Stimulated activated CD8-positive, alpha-beta memory T cell treated with anti-CD3 and anti-CD28 coated beads, Interleukin-4, amount 100 ng/mL, for 4 hours (primary cell): ENCODE measurements around the gene GARNL3.

Experiments used
- DNase-seq, 2 donors: peaks; one replicate each; pipeline ENCODE4 v3.0.0-alpha.2; 2020; ENCODE audit warnings: low read depth in 2 of 2, low spot score in 1 of 2

The GARNL3 gene

DNA sequence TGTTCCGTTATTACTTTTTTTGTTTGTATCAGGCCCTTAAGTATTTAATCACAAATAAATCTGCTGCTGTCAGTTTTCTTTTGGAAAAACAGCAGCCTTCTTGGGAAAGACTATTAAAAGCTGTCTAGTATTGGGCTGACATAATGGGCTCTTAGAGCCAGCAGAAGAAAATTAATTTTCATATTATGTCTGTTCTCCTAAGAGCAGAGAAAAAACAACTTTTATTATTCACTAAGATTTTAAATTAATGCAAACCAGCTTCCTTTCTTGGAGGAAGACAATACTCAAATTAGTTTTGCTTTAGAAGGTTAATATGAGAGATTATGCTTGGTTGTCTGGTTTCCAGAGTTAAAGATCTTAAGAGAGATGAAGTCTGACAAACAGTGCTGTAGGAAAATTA, 30.6 kb upstream of the GARNL3 start:
- no peak for DNase-seq

DNA sequence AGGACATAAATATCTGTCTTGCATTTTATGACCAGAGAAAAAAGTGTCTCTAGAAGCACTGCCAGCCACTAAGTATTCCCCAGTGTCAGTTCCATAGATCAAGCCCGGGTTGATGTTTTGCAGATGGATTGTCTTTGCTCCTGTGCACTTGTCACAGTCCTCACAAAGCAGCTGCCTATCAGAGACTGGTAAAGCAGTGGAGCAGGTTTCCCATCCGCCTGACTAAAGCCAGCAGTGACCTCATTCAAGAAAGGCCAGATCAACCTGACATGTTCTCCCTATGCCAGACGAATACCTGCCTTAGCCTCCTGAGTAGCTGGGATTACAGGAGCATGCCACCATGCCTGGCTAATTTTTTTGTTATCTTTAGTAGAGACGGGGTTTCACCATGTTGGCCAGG, 26.8 kb upstream of the GARNL3 start:
- DNase-seq = no peak

DNA sequence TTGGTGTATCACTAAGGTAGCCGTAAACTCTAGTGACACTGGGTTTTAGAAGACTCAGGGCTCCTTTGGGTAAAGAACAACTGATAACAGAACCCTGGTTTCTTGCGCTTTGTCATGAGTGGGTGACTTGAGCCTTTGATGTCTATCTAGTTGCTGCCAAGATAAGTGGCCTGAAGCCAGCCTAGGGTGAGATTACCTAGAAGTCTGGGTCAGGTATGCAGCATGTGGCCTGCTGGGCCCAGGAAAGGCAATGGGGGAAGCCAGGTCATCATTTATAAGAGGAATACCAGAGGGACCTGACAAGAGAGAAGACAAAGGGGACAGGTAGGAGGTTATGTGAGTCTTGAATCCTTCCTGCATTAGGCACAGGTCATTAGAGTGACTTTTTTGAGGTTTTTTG, 23.2 kb upstream of the GARNL3 start:
- DNase-seq = no peak

DNA sequence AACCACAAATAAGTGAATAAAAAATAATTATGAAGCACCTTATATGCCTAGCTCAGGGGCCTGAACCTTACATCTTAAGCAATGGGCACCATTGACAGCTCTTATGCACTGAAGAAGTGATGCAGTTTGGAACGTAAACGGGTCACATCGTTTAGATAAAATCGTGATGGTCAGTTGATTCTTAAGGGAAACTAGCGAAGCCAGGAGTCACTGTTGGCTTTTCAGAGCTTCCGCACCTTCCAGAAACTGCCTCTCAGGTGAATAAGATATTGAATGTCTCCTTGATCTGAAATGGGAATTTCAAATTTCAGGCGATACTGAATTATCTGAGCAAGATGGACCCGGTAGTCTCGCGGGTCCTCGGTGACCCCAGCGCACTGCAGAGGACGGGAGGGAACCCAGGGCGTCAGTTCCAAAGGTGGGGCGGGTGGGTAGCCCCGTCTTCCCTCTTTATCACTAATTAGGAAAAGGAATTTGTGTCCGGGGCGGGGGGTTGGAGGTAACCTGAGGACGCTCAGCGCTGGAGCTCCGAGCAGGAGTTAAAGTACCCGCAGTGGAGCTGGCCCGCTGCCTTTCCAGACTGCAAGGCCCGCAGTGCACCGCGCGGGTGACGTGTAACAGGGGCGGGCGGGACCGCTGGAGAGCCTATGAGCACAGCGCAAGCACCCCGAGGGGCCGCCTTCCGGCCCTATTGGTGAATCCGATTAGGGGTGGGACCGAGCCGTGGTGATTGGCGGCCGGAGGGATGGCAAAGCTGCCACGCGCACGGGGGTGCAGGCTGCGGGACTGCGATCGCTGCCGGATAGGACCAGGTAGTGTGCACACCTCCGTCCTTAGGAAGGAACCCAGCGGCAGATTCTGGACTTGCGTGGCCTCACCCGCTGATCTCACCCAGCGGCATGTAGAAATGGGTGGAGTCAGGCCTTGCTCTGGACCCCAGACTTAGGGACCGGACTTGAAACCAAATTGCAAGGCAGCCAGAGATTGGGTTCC, 19.7 kb upstream of the GARNL3 start:
- DNase-seq = peak; percentile 89 to 90

DNA sequence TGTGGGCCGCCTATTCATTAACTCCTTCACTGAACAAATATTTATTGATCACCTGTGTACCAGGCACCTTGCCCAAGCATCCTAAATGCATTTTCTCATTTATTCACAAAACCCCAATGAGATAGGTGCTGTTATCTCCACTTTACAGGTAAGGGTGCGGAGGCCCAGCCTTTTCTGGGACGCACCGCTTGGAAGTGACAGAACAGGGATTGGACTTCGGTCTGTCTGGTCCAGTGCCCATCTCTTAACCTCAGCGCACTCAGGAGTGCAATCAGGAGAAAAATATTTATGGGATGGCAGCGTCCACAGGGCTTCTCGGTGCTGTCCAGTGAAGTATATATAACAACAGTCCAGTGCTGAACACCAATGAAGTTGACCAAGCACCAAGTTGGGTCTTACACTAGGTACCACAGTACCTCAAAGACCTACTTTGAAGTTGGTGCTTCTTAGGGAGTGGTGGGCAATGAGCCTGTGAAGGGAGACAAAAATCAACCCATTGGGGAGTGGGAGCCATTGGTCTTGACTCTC, 18.9 kb upstream of the GARNL3 start:
- no peak for DNase-seq

DNA sequence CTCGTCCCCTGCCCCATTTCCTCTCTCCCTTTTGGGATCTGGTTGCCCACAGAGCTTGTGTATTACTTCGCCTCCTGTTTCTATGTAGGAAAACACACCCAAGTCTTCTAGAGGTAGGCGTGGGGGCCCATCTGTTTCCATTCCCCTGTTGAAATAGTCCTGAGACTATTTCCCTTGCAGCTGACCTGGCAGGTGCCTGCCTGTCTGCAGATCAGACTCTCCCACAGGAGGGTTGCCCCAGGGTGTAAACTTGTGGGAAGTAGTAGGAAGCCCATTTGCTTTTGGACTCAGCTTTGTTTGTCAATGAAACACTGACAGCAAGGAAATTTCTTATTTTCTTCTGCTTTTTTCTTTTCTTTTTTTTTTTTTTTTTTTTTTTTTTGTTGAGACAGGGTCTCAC, 16.3 kb upstream of the GARNL3 start:
- DNase-seq = no peak

DNA sequence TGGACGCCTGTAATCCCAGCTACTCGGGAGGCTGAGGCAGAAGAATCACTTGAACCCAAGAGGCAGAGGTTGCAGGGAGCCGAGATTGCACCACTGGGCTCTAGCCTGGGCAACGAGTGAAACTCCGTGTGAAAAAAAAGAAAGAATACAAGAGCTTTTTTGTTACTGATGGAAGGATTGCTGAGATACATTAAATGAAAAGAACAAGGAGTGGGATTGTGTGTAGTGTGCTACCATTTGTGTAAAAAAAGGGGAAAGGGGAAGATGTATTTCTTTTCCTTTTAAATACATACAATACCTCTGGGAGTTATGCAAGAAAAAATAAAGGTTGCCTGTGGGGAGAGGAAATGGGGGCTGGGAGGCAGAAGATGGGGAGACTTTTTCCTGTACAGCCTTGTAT, 14.7 kb upstream of the GARNL3 start:
- no peak for DNase-seq

DNA sequence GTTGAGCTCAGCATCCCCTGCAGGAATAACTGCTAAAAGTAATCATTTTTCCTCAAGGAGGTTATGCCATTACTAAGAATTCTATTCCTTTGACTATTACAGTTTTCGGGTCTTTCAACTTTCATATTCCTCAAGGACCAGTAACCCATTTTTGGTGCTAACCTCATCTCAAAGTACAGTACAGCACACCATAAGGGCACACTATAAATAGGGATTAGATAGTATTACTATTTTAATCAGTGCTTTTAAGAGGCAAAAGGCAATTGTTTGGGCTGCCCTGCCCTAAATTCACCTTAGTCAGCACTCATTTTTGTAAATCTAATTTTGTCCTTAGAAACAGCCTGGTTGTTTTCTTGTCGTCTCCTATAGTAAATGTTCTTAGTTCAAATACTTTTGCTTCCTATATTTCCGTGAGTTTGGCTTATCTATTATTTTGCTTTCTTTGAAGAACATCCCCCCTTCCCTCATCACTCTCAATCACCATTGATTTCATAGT, 13.6 kb upstream of the GARNL3 start:
- no peak for DNase-seq

DNA sequence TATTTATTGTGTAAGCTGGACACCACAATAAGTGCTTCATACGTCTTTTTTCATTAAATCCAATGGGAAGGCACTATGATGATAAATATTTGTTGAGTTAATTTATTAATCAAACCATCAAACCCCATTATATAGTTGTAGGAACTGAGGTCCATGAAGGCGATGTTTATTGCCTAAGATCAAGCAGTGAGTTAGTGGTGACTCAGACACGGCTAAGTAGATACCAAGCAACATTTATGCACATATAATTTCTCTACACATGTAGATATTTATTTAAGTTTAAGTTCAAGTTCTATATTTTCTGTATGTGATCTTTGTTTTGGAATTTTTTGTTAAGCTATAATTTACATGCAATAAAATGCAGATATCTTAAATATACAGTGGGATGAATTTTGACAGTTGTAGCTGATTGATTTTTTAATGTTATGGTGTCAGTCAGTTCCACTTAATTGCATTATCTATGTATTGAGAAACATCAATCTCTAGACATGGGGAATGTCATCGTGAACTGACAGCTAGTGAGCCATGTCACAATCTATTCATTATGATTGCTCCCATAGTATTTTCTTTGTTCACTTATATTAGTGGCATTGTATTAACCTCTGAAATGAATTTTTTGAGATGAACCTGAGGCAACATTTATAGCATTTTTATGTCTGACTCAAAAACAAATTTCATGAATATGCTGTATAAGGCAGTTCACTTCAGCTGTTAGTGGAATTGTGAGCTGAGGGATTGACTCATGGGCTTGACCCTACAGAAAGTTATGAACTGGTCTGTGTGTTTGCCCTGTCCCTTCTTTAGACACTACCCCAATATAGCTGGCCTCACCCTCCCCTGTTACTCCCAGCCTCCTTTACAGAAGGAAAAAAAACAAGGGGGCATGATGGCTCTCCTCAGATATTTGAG, 11.9 kb upstream of the GARNL3 start:
- DNase-seq = no peak

DNA sequence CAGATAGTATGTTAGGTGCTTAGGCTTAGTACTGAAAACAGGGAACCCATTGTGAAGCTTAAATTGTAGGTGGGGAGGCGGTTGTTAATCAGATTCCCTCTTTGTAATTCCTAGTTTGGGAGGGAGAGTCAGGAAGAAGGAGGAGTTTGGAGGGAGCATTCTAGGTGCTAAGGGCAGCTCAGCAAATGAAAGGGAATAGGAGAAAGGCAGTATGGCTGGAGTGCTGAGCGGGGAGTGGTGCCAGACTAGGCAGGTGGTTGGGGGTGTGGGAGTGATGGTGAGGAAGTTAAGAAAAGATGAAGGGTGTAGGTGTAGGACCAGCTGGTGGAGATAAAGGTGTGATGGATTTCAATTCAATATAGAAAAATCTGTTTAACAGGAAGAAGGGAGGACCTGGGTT, 11.1 kb upstream of the GARNL3 start:
- DNase-seq = no peak

DNA sequence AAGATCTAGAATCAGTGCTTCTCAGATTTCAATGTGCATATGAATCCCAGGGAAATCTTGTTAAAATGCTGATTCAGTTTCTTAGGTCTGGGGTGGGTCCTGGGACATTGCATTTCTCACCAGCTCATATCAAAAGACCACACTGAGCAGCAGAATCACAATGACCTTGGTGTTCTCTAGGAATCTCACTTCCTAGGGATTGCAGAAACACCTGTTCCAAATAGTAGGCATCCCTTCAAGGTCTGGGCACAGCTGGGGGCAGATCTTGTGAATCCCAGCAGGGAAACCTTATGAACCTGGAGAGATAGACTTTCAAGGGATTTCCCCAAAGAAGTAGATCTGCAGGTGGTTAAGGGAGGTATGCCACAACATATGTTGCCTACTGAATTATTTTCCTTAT, 8.9 kb upstream of the GARNL3 start:
- DNase-seq = no peak

DNA sequence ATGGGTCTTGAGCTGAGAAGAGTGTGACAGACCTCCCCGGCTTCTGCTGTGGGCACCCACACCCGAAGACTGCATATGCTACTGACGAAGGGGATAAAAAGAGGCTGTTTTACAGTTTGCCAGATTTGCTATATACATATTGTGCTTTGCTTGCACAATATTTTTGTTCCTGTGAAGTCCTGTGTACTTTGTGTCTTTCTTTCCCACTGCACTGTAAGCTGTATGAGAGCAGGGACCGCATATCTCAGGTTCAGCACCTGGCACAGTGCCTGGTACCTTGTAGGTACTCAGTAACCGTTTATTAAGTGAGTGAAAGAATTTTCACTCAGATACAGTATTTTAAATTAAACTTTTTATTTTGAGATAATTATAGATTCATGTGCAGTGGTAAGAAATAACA, 8.2 kb upstream of the GARNL3 start:
- DNase-seq = no peak

DNA sequence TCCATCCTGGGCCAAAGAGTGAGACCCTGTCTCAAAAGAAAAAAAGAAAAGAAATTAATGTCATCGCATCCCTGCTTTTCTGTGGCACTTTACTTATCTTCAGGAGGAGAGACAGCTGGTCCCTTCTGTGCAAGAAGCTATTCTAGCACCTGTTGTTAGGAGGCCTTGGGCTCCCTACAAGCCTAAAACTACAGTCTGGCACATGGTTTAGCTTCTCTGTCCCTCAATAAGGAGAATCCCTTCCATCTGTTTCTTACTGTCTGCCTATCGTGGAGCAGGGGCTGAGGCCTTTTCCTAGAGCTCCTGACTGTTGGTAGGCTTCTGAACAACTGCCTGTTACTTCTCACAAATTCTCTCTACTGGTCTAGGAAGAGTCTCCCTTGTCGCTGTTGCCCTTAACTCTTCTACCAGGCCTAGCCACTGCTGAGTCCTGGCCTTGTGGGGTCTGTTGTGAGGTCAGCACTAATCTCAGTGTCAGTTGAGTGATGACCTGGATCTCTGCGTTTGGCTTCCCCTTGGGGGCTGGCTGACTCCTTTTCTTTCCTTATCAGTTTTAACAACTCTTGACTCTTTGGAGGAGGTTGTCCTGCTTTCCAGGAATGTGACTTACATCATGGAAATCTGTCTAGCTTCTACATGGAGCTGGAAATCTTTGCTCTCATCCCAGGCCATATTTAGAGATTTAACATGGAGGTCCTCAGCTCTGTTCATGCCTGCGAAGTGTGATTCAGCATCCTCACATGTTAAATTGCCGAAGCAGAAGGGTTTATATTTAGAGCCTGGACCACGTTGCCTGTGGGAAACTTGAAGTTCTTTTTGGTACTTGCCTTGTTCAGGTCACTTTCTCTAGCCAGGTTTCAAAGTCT, 5.7 kb upstream of the GARNL3 start:
- DNase-seq = no peak

DNA sequence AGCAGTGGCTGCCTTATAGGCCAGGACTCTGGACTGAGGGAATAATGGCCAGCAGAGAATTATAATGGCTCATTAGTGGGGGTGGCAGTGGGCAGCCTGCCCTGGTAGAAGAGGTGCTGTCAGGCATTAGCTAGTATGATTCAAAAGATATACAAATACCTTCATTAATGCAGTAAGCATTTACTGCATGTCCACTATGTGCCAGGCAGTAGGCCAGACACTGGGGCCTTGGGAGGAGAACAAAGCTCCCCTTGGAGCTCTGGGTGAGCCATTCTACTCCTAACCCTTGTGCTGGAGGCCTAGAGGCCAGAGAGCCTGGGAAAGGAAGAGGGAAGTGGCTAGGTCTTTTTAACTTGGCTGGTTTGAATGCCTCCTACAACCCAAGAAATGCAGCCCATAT, 2.0 kb upstream of the GARNL3 start:
- DNase-seq = no peak

DNA sequence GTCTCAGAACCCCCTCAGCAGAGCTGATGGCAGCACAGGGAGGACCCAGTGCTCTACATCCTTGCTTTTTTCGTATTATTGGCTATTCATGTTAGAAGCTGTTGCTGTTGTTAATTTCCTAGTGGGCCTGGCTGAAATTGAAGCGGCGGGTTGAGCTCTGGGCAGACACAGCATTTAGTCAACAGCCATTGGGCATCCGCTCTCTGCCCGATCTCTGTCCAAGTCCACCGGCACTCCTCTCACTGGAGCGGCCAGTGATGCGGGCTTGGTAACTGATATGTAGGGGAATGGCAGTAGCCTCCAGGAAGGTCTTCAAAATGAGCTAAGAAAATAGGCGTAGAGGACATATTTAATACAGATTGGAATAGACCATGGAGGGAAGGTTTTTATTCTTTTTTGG, 1.3 kb upstream of the GARNL3 start:
- no peak for DNase-seq

DNA sequence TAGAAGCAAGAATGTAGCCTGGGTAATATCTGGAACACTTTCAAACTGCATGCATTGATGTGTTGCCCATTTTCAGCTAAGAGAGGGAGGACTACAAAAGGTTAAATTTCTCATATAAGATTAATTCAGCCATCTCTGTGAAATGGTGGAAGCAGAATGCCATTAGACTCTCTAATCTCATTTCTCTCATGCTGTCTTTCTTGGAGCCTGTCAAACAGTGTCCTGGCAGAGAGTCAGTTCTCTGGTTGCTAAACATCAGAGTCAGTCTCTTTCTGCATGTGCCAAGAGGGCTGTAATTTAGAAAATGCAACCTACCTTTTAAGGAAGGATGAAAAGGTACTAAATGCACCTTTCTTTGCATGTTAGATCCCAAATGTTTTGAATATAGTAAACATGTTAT, 910 bp upstream of the GARNL3 start:
- DNase-seq = no peak

DNA sequence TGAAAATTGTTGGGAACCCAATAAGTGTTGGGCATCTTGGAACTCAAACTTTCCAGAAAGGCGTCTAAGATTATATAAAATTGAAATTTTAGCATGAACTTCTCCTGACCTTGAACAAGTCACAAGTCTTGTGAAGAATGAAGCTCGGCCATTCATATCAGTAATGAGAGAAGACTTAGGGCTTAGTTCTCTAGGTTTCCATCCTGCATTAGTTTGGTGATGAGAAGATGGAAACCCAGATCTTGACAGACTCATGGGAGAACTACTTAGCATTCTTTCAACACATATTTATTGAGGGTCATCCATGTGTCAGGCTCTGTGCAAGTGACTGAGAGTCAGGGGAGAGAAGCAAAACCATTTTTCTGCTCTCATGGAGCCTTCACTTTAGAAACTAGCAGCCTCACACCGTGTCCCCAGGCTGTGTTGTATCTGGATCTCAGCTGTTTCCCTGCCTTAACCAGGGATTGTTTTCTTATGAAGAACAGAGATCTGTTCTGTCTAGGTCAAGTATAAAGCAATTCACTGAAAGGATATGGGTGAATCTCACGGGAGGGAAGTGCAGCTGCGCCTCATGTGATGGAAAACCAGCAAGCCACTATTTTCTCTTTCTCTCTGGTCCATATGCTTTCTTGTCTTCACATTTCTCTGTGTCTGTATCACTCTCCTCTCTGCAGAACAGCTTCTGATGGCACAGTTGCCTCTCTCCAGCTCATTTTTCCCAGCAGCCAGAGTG, 3.4 kb downstream of the GARNL3 start:
- no peak for DNase-seq

DNA sequence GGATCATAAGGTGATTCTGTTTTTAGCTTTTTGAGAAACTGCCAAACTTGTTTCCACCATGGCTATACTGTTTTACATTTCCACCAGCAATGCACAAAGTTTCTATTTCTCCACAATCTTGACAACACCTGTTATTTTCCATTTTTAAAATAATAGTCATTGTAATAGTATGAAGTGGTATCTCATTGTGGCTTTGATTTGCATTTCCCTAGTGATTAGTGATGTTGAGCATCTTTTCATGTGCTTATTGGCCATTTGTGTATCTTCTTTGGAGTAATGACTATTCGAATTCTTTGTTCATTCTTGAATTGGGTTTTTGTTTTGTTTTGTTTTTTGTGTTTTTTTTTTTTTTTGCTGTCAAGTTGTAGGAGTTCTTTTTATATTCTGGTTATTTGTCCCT, 4.9 kb downstream of the GARNL3 start:
- no peak for DNase-seq

DNA sequence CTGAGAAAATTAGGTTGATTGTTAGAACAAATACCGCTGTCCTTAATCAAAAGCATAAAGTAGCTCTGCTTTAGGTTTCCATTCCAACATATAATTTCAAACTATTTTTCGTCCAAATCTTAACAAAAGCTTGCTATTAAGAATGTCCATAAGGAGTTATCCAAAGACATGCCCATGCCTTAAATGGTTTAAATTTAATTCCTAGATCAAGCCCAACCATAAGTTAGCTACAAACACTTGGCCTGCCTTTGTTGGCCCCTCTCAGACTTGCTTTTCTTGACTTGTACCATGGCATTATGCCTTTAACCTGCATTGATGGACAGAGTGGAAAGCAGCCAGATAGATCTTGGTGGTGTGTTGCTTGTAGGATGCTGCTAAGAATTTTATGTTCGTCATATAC, 8.8 kb downstream of the GARNL3 start:
- DNase-seq = no peak

DNA sequence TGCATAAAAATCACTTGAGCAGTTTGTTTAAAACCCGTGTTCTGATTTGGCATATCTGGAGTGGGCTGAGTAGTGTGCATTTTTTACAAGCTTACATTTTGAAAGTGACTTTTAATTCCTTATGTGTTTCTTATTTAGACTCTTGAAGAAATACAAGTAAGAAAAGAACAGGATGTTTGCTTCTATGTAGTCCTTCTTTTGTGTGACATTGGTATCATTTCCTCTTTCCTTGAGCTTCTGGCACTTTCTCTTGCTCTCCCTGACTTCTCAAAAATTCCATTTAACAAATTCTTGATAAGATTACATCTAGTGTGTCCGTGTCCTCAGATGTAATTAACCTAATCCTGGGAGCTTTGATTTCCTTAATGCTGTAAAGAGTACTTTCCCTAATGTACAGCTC, 12.5 kb downstream of the GARNL3 start:
- no peak for DNase-seq
